RWPE1 (cell line): Measurements from ENCODE around the gene EFCAB11.

Experiments
- CTCF ChIA-PET: fragments of 350-600 bp; sonication (Branson Sonifier 250); formaldehyde crosslinking; extraction: SDS; loops from one replicate; lab custom pipeline; 2021; lab: Yijun Ruan, JAX
- POLR2A ChIA-PET: fragments of 400-600 bp; formaldehyde crosslinking; extraction: SDS; loops from one replicate; lab custom pipeline; 2020; ENCODE audit warnings: antibody characterized with exemption; ENCODE audit not compliant: low non-redundant PET; lab: Yijun Ruan, JAX
- DNase-seq: peaks from one replicate; pipeline ENCODE4 v3.0.0; 2012; ENCODE audit warnings: low spot score
- H3K27ac ChIP-seq: fragments of 450-650 bp; 2 replicates; pipeline ENCODE4 v1.5.1; 2017
- CTCF ChIP-seq: fragments of 450-650 bp; conservative IDR thresholded peaks from 2 replicates; pipeline ENCODE4 v1.5.1; 2017; ENCODE audit warnings: low read depth, mild to moderate bottlenecking

The EFCAB11 gene

GRCh38 chr14:89856871-89857345 is 97.6 kb downstream of the EFCAB11 start:
- TF ChIP-seq CTCF, result no peak
- no peak overlapping the region for H3K27ac ChIP-seq
- ChIA-PET POLR2A (no interaction called here), CTCF (interaction anchor here (0.5 to 0.7 kb wide), 2 partner anchors 133 to 646 kb away, joined by 3 read pairs; no protein-coding TSS in a partner anchor)
- DNase-seq, result no peak

- no peak for DNase-seq
- peak overlapping the region; percentile 64 for H3K27ac ChIP-seq
- TF ChIP-seq CTCF, result no peak
- ChIA-PET POLR2A (no interaction called here), CTCF (interaction anchor here (0.6 to 0.8 kb wide), 2 partner anchors 165 to 259 kb away, joined by 3 to 4 read pairs; no protein-coding TSS in a partner anchor)
Observed at GRCh38 chr14:89855961-89856656, 98.4 kb downstream of the EFCAB11 start.

GRCh38 chr14:89853936-89854693 is 100.4 kb downstream of the EFCAB11 start:
- ChIA-PET POLR2A (no interaction called here), CTCF (interaction anchor here (0.5 to 0.7 kb wide), 2 partner anchors 68 to 179 kb away, joined by 3 to 4 read pairs; no protein-coding TSS in a partner anchor)
- DNase-seq, result no peak
- TF ChIP-seq CTCF, result no peak
- no peak overlapping the region for H3K27ac ChIP-seq

- DNase-seq, result no peak
- POLR2A ChIA-PET, result no interaction called here
- CTCF ChIA-PET, result interaction anchor here (0.5 kb wide), 1 partner anchor 82 kb away, joined by 3 read pairs; no protein-coding TSS in a partner anchor
- TF ChIP-seq CTCF, result no peak
- no peak overlapping the region for H3K27ac ChIP-seq
Observed at GRCh38 chr14:89851106-89851505, 103.4 kb downstream of the EFCAB11 start.

- CTCF ChIA-PET, result no interaction called here
Observed at GRCh38 chr14:89849931-89850330, 104.6 kb downstream of the EFCAB11 start.

More at GRCh38 chr14:89849931-89850330, 104.6 kb downstream of the EFCAB11 start:
- no peak for DNase-seq
- no peak for TF ChIP-seq CTCF
- H3K27ac ChIP-seq, result no peak overlapping the region
- POLR2A ChIA-PET, result no interaction called here
